GM19328 (cell line): ENCODE data around the gene EGFL7.
"Not testable (repeated sequence)": the region's sequence is repeated elsewhere in the genome, so short reads cannot be mapped to it uniquely, and the experiment has no call there.

Source experiments
- ATAC-seq: cut with Tn5 transposase; IDR thresholded peaks from one replicate; pipeline ENCODE4 v1.9.1; 2021; ENCODE audit warnings: mild to moderate bottlenecking, moderate library complexity; ENCODE audit not compliant: unreplicated experiment

The EGFL7 gene

GRCh38 chr9:136624184-136624951 lies 38.3 kb upstream of the EGFL7 start:
- ATAC-seq, result no peak

DNA sequence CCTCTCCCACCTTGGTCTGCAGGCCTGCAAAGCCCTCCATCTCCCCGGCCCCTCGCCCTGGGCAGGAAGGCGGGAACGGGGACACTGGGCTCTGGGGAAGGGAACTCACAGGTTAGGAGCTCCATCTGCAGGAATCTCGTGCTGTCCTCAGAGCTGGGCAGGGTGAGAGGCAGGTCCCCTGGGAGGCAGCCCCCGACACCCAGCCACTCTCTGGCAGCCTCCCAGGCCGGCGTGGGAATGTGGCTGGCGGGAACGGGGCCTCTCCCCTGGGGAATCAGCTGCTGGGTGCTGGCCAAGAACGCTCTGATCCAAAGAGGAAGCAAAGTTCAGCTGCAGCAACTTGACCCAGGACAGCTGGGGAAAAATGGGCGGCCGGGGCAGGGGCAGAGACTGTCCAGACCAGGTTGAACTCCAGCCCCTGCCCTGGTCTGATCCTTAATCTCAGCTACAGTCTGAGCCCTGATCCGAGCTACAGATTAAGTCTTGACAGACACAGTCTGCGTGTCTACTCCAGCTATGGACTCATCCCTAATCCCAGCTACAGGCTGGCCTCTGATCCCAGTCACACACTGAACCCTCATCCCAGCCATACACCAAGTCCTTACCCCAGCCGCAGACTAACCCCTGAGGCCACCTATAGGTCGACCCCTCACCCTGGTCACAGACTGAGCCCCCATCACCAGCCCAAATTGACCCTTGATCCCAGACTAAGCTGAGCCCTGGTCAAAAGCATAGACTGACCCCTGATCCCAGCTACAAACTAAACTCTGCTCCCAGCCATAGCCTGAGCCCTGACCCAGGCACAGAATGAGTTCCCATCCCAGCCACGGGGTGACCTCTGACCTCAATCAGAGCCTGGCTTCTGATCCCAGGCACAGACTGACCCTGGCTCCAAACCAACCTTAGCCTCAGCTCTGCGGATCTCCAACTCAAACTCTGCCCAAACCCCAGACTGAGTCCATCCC lies 37.3 kb upstream of the EGFL7 start:
- no peak for ATAC-seq

DNA sequence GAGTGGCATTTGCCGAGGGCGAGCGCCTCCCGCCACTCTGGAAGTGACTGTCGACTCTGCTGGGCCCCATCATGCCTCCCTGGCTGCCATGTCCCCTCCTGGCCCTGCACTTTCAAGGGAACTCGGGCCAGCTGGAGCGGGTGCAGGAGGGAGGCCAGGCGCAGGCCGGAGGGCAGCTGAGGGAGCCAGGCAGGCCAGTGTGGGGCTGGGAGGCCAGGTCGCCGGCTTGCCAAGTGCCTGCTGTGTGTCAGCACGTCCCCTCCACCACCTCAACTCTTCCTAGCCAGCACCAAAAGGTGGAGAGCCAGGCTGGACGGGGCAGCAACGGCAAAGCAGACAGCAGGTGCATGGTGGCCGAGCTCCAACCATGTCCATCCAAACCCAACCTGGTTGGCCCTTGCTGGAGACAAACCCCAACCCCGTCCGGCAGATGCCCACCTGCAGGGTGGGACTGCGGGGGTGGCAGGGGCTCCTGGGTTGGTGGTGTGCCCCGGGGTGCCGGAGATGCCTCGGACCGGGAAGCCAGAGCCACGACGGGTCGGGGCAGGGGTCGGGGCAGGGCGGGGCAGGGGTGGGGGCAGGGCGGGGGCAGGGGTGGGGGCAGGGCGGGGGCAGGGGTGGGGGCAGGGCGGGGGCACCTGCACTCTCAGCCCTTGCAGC lies 36.5 kb upstream of the EGFL7 start:
- ATAC-seq, result no peak

DNA sequence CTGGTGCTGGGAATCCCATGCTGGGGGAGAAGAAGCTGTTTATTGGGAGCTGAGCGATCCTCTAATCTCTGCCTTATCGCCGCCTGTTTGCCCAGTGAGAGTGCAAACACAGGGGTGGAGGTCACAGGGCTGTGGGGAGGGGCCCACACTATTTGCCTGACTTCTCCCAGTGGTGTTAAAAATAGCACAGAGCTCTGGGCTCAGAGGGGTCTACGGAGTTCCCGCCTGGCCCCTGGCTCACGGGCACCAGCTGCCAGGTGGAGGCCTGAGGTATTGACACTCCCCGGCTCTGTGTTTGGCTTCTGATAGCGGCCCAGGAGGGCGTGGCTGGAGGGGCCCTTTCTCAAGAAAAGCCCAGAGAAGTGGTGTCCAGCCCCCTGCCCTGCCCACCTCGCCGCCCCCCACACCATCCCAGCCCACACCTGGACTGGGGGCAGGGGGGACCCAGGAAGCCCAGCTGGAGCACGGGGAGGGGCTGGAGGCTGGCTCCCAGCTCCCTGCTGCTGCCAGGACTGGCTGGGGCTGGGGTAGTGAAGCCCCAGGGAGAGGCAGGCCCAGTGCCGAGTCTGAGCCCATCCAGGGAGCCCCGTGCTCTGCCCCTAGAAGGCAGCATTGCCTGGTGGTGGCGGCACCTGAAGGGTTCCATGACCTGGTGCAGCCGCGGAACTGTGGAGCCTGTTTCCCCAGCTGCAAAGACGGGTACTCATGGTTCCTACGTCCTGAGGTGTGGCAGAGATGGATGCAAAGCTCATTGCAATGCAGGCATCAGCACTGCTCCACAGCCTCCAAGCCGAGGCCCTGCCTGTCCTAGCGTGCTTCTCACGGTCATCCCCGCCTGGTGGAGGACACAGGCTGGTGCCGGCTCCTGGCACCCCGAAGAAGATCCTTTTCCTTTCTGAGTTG lies 35.7 kb upstream of the EGFL7 start:
- ATAC-seq, result no peak

DNA sequence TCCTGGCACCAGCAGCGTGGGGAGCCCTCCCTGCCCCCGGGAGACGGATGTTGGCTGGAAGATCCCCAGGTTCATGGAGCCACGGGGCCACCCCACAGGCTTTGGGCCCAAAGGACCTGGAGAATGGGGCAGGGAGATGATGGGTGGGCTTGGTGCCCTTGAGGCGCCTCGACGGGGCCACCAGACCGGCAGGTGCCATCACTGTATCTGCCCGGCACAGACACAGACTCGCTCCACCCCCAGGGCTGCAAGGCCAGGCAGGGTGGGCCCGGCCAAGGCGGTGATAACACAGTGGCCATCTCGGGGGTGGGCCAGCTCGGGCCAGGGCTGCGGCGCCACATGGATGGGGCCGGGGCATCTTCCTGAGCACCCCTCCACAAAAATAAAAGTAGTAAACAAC lies 35.0 kb upstream of the EGFL7 start:
- no peak for ATAC-seq

- no peak for ATAC-seq
These were observed 34.4 kb upstream of the EGFL7 start for GRCh38 chr9:136628268-136628667.

DNA sequence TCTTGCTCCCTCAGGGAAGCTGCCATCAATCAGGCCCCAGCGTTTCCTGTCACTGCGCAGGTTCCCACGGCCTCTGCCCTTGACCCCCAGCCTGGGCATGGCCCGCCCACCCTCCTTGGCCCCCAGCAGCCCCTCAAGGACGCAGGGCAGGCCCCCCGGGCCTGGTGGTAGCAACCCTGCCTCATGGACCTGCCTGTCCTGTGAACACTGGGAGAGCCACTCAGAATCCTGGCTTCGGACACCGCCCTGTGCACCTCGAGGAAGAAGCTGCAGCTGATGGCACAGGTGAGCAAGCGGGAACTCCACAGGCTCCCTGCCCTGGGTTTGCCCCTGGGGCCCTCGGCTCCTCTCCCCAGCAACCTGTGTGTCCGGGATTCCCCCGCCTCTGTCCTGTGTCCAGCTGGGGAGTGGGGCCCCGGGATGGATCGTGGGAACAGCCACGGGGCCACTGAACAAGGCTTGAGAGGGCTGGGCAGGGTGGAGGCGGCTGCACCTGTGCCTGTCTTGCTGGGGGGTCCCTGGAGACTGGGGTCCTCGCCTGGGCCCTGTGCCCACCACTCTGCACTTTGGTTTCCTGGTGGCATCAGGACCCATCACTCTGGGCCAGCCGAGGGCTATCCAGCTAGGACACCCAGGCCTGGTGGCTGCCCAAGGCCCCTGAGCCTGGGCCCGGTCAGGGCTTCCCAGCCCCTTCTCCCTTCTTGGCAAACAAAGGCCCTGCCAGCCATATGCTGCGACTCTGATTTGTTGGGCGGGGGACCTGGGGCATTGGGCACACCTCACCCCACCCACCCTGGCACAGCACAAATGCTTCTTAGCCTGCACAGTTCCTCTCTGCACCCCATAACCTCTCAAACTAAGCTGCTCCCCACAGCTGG lies 33.5 kb upstream of the EGFL7 start:
- ATAC-seq, result no peak

DNA sequence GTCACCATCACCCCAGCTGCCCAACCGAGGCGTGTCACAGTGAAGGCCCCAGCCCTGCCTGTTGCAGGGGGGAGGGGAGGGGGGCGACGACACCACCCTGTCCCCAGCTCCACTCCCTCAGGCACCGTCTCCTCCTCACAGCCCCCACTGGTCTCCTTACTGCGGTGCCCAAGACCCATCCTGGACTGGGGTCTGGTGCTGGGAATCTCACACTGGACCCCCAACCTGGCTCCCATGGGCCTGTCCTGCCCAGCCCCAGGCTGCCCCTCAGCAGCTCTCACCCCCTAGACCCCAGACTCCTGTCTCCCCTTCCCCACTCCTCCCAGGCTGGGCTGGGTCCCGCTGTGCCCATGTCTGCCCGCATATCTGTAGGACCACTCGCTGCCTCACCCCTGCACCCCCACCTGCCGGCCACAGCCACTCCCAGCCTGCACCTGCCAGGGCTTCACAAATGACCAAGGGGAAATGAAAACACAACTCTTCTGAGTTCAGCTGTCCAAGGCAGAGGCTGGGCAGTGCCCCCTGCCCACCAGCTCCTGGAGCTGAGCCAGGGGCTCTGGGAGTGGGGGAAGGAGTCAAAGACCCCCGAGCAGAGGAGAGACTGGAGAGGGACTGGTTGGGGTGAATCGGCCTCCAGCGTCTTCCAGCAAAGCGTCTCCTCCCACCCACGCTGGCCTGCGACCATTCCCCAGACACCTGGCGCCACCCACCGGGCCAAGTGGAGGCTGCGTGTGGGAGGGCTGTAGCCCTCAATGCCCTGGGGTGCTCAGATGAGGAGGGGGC lies 32.6 kb upstream of the EGFL7 start:
- ATAC-seq, result no peak

- ATAC-seq, result no peak
These were observed 32.1 kb upstream of the EGFL7 start for GRCh38 chr9:136630662-136630992.

GRCh38 chr9:136631038-136632000 lies 31.4 kb upstream of the EGFL7 start:
- no peak for ATAC-seq

GRCh38 chr9:136632072-136632471 lies 30.6 kb upstream of the EGFL7 start:
- ATAC-seq, result not testable (repeated sequence)

DNA sequence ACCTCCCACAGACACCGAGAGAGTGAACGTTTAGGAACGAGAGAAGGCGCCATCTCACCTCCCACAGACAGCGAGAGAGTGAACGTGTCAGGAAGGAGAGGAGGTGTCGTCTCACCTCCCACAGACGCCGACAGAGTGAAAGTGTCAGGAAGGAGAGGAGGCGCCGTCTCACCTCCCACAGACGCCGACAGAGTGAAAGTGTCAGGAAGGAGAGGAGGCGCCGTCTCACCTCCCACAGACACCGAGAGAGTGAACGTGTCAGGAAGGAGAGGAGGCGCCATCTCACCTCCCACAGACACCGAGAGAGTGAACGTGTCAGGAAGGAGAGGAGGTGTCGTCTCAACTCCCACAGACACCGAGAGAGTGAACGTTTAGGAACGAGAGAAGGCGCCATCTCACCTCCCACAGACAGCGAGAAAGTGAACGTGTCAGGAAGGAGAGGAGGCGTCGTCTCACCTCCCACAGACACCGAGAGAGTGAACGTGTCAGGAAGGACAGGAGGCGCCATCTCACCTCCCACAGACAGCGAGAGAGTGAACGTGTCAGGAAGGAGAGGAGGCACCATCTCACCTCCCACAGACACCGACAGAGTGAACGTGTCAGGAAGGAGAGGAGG lies 30.1 kb upstream of the EGFL7 start:
- ATAC-seq, result not testable (repeated sequence)

GRCh38 chr9:136634904-136635303 lies 27.8 kb upstream of the EGFL7 start:
- no peak for ATAC-seq

DNA sequence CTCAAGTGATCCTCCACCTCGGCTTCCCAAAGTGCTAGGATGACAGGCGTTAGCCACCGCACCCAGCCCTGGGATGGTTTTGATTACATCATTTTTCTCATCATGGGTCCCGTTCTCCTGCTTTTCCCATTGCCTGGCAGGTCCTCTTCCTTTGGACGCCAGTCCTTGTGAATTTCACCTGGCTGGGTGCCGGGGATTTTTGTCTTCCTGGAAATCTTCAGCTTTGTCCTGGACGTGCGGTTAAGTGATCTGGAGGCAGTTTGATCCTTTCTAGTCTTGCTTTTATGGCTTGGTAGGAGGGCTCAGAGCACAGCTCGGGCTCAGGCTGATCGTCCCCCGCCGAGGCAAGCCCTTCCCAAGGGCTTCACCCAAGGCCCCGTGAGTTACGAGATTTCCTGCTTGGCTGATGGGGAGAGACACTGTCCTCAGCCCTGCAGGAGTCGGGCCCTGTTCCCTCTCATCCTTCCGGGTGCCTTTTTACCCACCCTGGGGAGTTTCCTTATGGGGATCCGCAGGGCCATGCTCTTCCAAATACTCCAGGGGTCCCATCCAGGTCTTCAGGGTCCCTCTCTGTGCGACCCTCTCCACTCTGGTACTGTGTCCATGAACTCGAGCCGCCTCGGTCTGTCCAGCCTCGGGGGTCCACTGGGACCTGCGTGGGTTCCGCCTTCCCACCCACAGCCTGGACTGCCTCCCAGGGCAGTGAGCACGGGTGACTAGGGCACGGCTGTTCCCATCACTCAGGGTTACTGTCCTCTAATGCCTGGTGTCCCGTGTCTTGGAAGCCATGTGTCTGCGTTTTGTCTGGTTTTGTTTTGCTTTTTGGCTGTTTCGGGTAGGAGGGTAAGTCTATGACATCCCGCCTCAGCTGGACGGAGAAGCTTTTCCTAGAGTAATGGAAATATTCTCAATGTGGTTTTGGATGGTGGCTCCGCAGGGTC lies 22.3 kb upstream of the EGFL7 start:
- no peak for ATAC-seq

GRCh38 chr9:136642439-136642921 lies 20.2 kb upstream of the EGFL7 start:
- ATAC-seq, result no peak
